ENCODE results near the gene SDK2.

- no peak for TF ChIP-seq POLR2A (IDR thresholded peaks at IDR 0.05; ENCODE audit: low read depth, low read length)
- no peak for TF ChIP-seq POLR2AphosphoS5 (IDR thresholded peaks at IDR 0.05; ENCODE audit: low read depth, low read length)
- no peak for TF ChIP-seq SPI1 (IDR thresholded peaks at IDR 0.05; ENCODE audit: low read depth, low read length)
- TF ChIP-seq TAF1 (IDR thresholded peaks at IDR 0.05; ENCODE audit: low read depth, low read length) = no peak
Measured at GRCh38 chr17:73348829-73349095, 295.5 kb downstream of the SDK2 start.
